ENCODE results near the gene BAIAP3. TPM values are rescaled to one million over a fixed set of nuclear protein-coding genes. Genes with fewer than 3 reads are reported as not detected.

Gene BAIAP3
- total and polyA plus RNA-seq, 2 of the 8 experiments (the other 6 are each of a cell fraction or from before 2014, with no cell fraction given): 2.9 to 6.8 TPM

DNA sequence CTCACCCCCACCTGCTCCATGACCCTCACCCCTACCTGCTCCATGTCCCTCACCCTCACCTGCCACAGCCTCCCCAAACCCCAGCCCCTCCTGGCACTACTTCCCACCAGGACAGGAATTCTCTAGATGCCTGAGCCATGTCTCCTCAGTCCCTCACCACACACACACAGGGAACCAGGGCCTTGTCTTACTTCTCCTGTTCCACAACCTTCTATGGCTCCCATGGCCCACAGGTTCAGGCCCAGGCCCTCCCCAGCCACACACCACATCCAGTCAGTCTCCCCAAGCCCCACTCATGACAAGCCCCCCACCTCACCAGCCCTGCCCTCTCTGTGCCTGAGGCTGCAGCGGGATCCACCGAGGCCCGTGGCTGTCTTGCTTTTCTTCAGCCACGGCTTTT lies 27.1 kb upstream of the BAIAP3 start (continued):
- TF ChIP-seq JUND (IDR thresholded peaks at IDR 0.05; ENCODE audit: low read length): no peak
- TF ChIP-seq, protein P1, sequence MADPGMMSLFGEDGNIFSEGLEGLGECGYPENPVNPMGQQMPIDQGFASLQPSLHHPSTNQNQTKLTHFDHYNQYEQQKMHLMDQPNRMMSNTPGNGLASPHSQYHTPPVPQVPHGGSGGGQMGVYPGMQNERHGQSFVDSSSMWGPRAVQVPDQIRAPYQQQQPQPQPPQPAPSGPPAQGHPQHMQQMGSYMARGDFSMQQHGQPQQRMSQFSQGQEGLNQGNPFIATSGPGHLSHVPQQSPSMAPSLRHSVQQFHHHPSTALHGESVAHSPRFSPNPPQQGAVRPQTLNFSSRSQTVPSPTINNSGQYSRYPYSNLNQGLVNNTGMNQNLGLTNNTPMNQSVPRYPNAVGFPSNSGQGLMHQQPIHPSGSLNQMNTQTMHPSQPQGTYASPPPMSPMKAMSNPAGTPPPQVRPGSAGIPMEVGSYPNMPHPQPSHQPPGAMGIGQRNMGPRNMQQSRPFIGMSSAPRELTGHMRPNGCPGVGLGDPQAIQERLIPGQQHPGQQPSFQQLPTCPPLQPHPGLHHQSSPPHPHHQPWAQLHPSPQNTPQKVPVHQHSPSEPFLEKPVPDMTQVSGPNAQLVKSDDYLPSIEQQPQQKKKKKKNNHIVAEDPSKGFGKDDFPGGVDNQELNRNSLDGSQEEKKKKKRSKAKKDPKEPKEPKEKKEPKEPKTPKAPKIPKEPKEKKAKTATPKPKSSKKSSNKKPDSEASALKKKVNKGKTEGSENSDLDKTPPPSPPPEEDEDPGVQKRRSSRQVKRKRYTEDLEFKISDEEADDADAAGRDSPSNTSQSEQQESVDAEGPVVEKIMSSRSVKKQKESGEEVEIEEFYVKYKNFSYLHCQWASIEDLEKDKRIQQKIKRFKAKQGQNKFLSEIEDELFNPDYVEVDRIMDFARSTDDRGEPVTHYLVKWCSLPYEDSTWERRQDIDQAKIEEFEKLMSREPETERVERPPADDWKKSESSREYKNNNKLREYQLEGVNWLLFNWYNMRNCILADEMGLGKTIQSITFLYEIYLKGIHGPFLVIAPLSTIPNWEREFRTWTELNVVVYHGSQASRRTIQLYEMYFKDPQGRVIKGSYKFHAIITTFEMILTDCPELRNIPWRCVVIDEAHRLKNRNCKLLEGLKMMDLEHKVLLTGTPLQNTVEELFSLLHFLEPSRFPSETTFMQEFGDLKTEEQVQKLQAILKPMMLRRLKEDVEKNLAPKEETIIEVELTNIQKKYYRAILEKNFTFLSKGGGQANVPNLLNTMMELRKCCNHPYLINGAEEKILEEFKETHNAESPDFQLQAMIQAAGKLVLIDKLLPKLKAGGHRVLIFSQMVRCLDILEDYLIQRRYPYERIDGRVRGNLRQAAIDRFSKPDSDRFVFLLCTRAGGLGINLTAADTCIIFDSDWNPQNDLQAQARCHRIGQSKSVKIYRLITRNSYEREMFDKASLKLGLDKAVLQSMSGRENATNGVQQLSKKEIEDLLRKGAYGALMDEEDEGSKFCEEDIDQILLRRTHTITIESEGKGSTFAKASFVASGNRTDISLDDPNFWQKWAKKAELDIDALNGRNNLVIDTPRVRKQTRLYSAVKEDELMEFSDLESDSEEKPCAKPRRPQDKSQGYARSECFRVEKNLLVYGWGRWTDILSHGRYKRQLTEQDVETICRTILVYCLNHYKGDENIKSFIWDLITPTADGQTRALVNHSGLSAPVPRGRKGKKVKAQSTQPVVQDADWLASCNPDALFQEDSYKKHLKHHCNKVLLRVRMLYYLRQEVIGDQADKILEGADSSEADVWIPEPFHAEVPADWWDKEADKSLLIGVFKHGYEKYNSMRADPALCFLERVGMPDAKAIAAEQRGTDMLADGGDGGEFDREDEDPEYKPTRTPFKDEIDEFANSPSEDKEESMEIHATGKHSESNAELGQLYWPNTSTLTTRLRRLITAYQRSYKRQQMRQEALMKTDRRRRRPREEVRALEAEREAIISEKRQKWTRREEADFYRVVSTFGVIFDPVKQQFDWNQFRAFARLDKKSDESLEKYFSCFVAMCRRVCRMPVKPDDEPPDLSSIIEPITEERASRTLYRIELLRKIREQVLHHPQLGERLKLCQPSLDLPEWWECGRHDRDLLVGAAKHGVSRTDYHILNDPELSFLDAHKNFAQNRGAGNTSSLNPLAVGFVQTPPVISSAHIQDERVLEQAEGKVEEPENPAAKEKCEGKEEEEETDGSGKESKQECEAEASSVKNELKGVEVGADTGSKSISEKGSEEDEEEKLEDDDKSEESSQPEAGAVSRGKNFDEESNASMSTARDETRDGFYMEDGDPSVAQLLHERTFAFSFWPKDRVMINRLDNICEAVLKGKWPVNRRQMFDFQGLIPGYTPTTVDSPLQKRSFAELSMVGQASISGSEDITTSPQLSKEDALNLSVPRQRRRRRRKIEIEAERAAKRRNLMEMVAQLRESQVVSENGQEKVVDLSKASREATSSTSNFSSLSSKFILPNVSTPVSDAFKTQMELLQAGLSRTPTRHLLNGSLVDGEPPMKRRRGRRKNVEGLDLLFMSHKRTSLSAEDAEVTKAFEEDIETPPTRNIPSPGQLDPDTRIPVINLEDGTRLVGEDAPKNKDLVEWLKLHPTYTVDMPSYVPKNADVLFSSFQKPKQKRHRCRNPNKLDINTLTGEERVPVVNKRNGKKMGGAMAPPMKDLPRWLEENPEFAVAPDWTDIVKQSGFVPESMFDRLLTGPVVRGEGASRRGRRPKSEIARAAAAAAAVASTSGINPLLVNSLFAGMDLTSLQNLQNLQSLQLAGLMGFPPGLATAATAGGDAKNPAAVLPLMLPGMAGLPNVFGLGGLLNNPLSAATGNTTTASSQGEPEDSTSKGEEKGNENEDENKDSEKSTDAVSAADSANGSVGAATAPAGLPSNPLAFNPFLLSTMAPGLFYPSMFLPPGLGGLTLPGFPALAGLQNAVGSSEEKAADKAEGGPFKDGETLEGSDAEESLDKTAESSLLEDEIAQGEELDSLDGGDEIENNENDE (IDR thresholded peaks at IDR 0.05; ENCODE audit: insufficient replicate concordance, low read length): no peak
- no peak for TF ChIP-seq TEAD4 (IDR thresholded peaks at IDR 0.05; ENCODE audit: low read depth, low read length)
- TF ChIP-seq POLR2AphosphoS5 (IDR thresholded peaks at IDR 0.05; ENCODE audit: low read depth, low read length): no peak
- TF ChIP-seq TCF12 (IDR thresholded peaks at IDR 0.05; ENCODE audit: low read depth, low read length): no peak
- no peak for TF ChIP-seq KDM4A (IDR thresholded peaks at IDR 0.05; ENCODE audit: low read depth, low read length, severe bottlenecking)
- TF ChIP-seq SP4 (IDR thresholded peaks at IDR 0.05; ENCODE audit: low read length): no peak
